ENCODE measurements around the gene RNF141.

RNF141 gene

DNA sequence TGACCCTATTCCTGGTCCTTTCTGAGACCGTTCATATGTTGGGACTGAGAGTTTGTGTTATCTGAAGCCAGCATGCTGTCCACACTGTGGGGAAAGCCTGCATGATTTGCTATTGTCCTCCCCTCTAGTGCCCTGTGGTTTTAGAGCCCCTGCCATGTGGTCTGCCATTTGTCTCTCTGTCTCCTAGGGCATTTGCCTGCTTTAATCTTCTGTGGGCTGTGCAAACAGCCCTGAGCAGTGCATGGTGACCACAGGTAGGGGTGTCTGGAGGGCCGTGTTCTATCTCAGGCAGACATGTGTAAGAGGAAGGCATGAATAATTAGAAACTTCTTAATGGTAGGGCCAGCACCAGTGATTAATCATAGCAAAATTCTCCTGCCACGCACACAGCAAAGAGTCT lies 62.9 kb downstream of the RNF141 start:
- DNase-seq, result no peak

DNA sequence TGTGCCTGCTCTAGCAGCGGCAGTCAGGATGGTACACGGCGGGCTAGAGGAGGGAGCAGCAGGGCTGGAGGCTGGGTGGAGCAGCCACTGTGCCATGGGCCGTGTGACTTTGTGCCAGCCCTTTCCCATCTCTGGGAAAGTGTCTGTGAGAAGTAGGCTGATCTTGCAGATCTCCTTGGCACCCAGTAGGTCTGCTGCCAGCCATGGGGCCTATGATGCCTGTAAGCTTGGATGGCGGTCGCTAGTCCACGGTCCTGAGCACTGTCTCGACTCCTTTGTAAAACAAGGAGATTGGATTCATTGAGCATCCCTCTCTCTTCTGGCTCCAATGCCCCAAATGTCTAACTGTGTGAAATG lies 63.3 kb downstream of the RNF141 start:
- DNase-seq, result no peak

DNA sequence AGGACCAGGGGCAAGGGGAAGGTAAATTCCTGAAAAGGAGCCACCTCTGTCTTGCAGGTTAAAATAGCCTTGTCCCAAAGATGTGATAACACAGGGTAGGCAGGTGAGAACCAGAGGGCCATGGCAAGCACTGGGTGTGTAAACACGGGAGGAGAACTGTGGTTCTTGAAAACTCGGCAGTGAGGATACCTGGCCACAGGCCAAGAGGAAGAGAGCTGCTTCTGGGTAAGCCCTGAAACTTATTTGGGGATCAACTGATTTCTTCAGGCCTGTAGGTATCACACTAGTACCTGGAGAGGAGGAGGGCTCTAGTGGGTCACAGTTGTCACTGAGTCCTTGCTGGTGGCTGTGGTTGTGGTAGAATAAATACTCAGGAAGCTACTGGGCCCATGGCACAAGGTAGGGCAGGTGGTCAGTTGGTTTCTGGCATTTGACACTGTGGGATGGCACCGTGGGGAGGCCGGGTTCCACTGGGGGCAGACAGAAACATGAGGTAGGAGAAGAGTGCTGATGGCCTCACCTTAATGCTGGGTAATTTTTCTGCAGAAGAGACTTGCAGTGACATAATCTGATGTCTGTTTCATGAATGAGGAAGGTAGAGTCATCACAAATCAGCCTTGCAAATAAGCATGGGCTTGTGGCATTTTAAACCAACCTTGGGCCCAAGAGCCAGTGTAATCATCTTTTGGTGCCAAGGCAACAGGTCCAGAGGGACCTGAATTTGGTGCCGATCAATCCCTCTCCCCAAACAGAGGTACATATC lies 63.9 kb downstream of the RNF141 start:
- no peak for DNase-seq

DNA sequence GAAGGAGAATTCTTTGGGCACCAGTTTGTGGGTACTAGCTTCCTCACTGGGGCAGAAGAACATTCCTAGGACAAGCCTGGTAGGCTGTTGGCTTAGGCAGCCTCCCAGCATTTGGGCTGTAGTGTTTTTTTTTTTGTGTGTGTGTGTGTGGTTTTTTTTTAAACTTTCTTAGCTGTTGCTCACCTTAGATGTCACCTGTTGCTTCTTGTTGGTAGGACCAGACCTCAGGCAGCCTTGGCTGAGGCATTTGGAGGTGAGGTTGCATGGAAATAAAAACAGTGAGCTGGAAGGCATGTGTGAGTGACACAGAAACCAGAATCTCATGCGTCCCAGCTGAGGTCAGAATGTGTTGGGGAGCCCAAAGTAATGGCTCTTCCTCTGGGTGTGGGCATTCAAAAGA lies 64.6 kb downstream of the RNF141 start:
- DNase-seq, result no peak

DNA sequence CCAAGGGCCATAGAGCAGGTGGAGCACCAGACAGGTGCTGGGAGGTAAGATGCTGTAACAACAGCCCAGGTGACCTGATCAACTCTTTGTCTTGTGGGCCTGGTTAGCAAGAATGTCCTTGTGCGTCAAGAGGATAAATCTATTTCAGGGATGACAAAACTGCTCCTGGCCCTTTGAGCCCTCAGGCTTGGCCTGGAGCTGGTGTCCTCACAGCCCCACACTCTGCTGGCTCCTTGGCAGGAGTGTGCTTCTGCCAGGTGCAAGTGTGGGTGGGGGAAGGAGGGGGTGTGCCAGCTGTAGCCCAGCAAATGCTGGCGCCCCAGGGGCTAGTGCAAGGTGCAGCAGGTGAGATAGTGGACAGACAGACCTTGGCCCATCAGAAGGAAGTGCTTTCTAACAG lies 66.4 kb downstream of the RNF141 start:
- no peak for DNase-seq

DNA sequence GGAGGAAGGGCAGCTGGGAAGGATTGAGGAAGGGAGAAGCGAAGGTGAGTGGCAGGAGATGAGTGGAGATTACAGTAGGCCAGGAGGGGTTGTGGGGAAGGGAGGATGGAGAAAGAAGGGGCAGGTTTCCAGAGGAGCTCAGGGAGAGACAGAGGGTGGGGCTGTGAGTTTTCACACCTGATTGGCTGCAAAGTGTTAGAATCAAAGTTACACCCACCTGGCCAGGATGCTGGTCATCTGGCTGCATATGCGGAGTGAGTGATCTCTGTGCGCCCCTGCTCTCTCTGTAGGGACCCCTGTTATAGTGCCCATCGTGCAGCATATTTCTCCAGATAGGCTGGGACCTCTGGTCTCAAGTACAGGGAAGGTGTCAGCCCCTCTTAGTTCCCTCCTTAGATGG lies 67.6 kb downstream of the RNF141 start:
- no peak for DNase-seq

DNA sequence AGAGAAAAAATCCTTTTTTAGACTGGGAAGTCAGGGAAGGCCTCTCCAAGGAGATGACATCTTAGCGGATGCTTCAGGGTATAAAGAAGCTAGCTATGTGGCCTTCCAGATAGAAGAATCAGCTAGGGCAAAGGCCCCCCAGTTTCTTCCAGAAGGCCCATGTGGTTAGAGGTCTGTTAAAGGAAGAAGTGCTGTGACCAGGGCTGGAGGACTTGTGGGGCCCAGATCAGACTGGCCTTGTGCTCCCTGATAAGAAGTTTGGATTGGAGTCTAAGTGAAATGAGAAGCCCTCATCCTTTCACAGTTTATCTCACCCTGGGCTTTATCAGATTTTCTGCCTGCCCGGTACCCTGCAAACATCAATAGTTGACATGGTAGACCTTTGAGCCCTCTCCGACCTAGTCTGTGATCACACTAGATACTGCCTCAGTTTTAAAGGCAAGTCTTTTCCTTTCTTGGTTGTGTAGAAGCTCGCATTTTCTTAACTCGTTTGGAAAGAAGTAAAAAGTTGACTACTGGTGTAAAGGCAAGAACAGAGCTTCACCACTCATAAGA lies 78.2 kb downstream of the RNF141 start:
- DNase-seq, result no peak
